DMS 273 (cell line): ENCODE measurements around the gene TLN1.

ENCODE experiments used
- DNase-seq: peaks from one replicate; lab custom pipeline; 2025; ENCODE audit not compliant: unreplicated experiment; lab: John Stamatoyannopoulos, UW

Gene TLN1

DNA sequence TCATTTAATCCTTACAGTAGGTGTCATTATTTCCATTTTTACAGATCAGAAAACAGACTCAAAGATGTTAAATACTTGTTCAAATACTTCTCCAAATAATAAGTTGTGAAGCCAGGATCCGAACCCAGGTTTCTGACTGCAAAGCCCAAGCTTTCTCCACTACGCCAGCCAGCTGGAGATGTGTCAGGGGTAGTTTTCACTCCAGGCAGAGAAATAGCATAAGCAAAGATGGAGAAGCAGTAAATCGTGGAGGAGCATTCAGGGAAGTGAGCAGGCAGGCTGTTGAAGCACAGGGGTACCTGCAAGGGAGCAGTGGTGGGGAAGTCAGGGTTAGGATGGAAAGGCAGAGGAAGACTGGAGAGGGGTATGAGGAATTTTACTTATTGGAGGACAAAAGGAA lies 2.9 kb downstream of the TLN1 start:
- DNase-seq = no peak

DNA sequence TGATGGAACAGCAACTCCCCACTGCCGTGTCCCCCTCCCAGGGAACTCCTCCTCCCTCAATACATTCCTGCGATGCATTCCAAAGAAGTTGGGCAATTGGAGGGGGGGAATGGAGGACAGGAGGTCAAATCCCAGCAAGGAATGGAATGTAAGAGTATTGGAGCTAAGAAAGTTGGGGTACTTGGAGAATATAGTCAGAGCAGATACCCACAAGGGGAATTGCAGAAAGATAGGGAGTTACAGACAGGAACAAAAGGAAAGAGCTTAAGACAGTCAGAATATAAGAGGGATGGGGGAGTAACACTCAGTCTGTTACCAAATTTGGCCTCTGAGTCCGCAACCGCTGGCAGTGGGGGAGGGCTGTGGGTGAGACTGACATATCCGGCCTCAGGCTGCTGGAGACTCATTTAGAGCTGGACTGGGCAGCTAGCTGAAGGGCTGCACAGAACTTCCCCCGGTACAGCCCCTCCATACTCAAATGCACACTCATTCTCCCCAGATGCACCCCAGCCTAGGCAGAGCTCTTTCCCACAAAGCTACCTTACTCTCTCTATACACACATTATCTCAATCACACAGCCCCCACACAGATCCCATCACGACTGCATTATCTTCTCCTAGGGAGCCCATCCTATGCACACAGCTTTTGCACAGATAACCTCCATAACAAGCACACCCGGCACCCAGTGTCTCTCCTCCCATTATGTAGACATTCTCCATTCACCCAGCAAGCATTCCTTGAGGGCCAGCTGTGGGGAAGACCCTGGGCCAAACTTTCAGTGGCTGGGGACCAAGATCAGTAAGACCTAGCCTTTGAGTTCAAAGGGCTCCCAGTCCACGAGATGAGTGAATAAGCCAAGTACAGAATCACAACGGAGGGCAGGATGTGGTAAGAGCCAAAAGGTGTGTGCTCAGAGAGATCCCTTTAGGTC lies 3.7 kb downstream of the TLN1 start:
- DNase-seq = no peak

DNA sequence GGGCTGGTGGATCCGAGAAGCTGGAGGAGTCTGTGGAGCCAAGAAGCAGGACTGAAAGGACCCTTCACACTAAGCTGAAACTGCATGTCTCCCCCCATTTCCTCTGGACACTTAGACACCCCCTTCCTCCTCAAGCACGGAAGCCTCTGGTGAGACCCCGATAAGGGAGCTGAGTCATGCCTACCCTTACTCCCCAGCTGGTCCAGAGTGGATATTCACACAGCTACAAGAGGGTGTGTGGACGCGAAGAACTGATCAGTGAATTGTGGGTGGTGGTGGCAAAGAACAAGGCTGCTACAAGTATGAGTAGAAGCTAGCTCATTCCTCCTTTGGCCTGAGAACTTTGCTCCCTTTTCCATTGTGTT lies 4.3 kb downstream of the TLN1 start:
- no peak for DNase-seq

DNA sequence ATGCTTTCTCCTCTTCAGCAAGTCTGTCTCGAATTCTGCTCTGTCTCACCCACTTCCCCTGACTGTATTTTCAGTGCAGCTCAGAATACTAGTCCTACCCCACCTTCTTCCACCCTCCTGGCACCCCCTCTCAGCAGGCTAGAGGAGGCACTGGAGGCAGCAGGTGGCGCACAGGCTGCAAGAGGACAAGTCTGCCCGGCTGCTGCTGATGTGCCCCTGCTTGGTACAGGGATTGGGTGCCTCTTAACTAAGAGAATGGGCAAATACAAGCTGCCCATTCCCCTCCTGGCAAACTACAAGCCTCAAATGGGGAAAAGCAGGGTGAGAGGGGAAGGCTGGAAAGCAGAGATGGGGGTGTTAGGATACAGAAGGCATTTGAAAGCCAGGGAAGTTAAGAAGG lies 5.1 kb downstream of the TLN1 start:
- DNase-seq = peak; percentile 76

DNA sequence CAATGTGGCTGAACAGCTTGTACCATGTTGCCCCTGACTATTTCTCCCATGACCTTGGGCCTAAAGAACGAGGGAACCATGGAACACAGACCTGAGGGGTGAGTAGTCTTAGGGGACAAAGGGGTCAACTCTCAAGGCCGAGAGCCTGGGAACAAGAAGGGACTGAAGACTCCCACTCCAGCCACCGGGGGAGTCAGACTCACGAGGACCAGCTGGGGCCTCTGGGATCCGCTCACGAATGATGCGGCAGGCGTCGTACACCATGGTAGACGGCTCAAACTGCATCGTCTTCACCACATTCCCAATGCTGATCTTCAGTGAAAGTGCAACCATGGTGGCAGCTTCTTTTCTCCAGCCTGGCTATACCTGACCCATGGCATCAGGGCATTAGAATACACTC lies 6.6 kb downstream of the TLN1 start:
- DNase-seq = no peak

DNA sequence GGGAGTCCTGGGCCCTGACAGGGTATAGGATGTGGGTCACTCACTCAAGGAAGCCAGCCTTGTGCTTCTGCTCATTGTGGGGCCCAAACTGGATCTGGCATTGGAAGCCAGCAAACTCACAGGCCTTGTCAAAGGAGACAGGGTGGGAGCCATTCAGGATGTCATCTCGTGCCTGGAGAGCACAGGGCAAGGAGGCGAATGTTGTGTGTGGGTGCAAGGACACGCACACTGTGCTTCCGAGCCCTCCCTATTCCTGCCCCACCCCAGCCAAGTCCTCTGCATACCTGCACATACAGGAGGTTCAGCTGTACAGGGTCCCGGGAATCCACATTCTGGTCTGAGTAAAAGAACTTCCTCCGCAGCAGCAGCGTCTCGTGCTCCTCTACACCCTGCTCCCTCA lies 8.1 kb downstream of the TLN1 start:
- DNase-seq = no peak

DNA sequence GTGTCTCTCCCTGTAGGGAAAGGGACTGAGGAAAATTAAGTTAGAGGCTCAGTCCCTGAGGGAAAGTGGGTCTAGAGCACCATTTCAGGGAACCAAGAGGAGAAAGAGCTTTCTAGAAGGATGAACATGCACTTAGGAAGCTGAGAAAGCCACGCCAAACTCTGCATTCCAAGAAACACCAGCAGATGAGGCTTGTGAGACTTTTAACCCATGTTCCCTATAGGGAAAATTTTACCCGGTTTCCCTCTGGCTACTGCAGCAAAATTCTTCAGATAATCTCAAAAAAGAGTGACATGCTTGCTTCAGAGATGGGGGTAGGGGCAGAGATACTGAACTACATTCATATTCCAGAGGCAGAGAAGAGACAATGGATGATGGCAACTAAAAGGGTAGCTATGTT lies 8.6 kb downstream of the TLN1 start:
- no peak for DNase-seq

DNA sequence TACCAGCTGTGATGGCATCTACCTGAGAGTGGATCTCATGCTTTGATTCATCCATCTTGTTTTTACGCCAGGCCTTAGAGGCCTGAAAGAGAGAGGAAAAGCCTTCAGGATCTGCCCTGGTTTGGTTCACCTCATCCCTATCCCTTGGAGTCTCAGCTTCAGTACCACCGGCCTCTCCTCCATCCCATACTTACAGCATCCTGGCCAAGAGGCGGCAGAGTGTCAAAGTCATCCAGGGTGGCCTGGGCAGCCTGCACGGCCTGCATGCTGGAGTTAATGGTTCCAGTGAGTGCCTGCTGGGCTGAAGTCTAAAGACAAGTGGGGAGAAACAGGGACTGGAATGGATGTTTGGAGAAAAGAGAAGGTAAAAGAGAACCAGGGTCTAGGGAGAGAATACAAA lies 12.4 kb downstream of the TLN1 start:
- DNase-seq = no peak

DNA sequence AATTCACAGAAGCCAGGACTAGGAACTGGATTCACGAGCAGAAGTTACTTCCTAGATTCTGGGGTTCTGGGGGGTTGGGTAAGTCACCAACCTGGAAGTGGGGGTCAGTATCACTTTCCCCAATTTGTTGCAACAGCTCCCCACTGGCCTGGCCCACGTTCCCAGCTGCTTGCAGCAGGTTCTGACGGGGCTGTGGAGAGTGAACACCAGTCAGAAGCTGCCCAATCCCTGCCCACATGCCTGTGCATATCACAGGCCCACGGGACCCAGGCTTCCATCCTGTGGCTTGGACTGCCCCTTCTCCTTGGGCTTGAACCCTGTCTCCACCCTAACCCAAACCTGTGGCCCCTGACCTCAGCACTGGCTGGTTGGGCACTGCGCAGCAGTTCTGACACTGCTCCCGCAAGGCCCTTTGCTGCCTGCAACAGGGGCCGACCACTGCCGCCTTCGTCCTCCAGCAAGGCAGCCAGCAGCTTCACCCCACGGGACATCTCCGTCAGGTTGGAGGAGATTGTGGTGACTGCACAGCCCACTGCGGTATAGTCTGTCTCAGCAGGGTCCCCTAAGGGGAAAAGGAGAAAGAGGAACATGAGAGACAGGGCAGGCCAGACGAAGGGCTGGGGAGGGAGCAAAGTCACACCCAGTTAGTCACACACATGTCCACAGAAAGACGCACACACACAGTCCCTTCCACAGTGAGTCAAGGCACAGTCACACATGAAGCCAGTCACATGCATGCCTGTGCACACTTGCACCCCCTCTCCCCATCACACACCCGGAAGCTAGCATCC lies 13.1 kb downstream of the TLN1 start:
- DNase-seq = no peak

DNA sequence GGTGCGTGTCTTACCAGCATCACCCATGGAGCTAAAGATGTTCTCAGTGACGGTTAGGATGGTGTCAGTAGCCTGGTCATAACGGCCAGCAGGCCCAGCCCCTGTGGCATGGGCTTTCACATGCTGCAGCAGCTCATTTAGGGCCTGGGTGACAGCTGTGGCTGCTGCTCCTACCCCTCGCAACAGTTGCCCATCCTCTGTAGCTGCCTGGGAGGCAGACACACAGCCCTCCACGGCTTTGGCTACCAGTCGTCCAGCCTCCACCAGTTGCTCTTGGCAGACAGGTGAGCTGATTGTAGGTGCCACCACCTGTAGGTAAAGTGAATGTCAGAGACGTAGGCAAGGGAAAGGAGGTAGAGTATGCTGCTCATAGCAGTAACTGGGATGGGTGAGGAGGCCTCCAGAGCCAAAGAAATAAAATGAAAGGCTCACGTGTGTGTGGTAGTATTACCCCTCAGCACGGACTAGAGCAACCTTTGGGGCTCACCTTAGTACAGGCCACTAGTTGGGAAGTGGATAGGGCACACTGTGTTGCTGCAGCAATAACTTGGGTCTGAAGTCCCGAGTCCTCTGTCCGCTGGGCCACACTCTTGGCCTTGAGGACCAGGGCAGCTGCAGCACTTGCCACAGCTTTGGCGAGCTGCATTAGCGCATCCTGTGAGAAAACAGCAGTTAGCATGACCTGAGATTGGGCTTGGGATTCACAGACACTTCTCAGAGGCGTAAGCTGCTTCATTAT lies 14.7 kb downstream of the TLN1 start:
- no peak for DNase-seq

DNA sequence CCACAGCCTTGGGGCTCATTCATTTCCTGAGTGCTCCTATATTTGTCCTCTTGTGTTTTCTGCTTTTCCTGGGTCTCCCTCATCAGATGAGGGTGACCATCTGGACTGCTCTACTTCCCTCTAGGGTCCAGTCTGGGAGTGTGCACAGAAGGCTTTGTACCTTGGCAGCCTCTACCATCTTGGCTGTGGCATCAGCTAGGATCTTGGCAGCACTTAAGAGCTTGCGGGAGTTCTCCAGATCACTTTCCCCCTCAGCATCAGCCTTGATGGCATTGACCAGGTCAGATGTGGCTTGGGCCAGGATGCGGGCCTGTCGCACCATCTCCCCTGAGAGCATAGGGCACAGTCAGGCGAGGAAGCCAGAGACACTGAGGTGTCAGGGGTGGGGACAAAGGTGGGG lies 15.8 kb downstream of the TLN1 start:
- peak; percentile 48 for DNase-seq

DNA sequence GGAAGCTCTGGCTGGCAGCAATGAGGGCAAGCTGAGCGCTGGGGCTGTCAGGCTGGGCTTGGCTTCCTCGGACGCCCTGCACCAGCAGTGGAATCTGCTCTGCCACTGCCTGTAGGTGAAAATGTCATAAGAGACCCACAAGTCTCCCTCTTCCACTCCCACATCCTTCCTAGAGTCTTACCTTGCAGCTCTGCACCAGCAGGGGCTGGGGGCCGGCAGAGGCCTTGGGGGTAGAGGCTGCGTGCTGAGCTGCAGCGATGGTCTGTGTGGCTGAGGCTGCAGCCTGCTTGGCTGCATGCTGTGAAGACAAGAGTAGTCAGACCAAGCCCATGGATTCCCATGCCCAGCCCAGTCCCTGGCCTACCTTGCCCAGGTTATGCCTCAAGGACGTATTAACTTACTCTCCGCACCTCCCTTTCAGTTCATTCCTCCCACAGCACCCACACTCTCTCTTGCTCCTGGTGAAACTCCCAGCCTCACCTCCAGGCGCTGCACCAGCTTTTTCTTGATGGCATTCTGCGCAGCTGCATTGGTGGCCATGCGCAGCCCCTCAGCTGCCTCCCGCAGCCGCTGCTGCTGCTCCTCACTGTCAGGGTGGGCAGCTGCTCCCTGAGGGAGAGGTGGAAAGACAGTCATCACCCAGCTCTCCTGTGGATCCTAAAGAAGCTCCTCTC lies 17.3 kb downstream of the TLN1 start:
- no peak for DNase-seq

DNA sequence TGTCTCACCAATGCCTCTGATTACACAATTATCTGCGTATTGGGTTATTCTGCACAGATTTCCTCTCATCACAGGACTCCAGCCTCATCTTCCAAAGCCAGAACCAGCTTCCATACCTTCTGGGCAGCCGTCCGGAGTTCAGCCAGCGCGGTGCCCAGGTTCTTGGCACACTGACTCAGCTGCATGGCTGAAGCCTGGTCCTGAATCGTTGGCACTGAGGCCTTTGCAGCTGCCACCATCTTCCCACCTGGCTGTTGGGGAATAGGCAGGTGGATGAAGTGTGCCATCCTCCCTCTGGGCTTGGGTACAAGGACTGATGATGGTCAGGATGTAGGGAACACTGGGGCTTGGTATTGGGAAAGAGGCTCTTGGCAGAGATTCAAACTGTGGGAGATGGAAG lies 17.9 kb downstream of the TLN1 start:
- DNase-seq = no peak

DNA sequence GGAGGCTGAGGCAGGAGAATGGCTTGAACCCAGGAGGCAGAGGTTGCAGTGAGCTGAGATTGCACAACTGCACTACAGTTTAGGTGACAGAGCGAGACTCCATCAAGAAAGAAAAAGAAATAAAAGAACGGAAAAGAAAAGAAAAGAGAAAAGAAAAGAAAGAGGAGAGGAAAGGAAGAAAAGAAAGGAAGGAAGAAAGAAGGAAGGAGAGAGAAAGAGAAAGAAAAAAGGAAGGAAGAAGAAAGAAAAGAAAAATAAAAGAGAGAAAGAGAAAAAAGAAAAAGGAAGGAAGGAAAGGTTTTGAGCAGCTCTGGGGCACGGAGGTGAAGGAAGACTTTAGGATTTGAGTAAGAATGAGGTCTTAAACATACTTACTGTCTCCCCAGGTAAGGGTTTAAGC lies 18.4 kb downstream of the TLN1 start:
- no peak for DNase-seq

DNA sequence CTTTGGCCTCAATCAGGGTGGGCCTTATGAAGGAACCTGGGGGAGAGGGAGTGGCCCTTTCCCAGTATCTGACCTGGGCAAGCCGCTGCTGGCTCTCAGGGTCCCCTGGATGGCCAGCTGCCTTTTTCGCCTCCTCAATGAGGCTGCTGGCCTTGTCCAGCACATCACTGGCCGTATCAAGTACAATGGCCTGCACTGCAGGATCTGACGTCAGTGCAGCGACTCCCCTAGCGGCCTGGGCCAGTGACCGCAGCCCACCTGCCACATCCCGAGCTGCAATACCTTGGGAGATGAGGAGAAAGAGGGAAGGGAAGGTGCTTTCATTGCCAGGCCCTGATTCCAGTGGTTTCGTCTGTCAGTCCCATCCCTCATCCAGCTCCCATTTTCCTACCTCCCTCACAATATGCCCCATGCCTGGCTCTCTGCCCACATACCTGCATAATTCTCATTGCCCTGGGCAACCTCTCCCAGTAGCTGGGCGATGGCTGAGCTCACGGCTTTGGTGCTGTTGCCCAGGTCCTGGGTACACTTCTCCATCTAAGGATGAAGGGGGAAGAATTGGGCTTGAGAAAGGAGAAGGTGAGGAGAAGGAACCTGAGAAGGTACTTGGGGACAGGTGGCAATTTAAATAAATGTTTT lies 19.1 kb downstream of the TLN1 start:
- no peak for DNase-seq

DNA sequence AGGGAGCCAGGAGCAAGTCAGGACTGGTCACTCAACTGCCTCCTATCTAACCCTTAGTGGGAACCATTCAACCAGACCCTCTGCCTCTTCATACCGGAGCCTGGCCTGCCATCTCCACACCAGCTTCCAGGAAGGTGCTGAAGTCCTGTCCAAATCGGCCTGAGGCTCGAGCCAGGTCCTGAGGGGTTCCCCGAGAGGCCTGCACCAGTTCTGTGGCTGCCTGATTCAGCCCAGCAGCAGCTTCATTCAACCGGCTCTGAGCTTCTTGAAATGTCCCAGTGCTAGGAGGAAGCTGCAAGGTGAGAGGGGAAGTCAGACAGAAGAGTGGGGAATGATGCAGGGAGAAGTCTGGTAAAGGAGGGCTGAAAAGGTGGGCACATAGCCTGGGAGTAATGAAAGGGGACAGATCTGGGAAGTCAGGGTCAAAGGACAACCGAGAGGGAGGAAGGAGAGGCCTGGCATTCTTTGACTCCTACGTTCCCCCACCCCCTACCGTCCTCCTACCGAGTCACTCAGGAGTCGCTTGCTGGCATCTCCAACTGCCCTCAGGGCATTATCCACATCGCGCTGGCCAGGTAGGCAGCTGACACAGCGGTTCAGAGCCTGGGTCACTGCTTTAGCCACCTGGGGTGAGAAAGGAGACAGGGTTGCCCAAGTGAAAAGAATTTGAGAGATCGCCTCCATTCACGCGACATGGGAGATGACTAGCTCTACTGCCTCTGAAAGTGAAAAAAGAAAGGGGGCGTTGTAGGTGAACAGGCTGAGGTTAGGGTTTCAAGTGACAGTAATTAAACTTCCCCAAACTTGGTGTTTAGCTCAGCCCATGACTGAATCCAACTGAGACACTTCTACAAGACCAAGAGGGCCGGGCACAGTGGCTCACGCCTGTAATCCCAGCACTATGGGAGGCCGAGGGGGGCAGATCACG lies 20.2 kb downstream of the TLN1 start:
- DNase-seq = no peak

DNA sequence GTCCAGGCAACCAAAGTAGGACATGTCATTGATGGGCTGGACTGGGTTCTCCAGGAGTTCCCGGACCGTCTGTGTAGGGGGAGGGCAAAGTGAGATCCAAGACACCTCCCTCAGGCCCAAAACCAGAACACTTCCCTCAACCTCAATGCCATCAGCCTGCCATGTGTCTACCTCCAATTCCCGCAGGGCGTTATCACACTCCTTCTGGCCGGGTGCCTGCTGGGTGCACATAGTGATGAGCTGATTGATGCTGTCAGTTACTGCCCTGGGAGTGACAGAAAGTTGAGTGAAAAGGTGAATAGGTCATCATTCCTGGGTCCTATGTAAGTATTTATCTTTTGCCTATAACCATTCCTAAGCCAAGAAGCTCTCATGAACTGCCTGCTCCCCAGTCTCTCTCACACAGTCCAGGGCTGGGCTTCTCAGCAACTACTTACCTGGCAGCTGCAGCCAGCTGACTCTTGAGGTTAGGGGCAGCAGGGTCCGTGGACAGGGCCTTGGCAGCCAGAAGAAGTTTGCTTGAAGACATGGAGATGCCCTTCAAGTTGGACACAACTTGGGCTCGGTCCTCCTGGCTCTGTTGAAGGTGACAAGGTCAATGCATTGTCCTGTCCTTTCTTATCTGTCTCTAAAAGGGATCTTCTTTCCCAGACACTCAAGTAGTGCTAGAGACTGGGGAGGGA lies 21.0 kb downstream of the TLN1 start:
- DNase-seq = no peak

DNA sequence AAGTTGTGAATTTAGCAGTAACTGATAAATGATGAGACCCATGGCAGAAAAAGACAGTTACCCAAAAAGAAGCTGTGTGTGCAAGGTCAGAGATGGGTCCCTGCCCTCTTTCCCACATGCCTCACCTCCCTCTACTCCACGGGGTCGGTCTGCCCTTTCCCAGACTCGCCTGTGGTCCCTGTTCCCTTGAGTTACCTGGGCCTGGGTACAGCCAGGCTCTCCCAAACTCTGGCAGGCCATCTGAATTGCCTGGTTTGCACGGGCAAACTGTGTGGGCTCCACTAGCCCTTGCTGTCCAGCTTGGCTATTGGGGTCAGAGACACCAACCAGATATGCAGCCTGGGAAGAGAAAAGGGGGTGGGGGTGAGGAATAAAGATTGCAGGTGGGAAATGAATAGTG lies 23.8 kb downstream of the TLN1 start:
- DNase-seq = no peak

DNA sequence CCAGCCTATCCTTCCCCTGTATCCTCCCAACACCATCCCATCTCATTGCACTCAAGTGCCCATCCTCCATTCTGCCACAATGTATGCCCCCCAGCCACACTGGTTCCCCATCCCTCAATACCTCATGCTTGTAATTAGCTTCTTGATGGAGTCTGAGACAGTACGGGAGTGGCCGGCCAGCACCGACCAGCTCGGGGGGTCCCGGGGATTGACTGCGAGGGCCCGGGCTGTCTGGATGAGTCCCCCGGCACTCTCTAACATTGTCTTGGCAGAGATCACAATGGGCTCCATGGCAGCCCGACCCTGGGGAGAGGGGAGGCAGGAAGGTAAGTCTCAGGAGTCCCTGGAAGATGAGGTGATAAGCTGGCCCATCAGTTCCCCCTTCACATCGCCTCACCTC lies 25.0 kb downstream of the TLN1 start:
- DNase-seq = no peak
